ENCODE results near the gene SURF1.

GRCh38 chr9:133402689-133403088 is 46.4 kb upstream of the SURF1 start:
- TF ChIP-seq, protein P1, sequence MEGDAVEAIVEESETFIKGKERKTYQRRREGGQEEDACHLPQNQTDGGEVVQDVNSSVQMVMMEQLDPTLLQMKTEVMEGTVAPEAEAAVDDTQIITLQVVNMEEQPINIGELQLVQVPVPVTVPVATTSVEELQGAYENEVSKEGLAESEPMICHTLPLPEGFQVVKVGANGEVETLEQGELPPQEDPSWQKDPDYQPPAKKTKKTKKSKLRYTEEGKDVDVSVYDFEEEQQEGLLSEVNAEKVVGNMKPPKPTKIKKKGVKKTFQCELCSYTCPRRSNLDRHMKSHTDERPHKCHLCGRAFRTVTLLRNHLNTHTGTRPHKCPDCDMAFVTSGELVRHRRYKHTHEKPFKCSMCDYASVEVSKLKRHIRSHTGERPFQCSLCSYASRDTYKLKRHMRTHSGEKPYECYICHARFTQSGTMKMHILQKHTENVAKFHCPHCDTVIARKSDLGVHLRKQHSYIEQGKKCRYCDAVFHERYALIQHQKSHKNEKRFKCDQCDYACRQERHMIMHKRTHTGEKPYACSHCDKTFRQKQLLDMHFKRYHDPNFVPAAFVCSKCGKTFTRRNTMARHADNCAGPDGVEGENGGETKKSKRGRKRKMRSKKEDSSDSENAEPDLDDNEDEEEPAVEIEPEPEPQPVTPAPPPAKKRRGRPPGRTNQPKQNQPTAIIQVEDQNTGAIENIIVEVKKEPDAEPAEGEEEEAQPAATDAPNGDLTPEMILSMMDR (conservative IDR thresholded peaks at IDR 0.05): no peak
- no peak for TF ChIP-seq EZH2 (IDR thresholded peaks at IDR 0.05; ENCODE audit: low read depth)

All from PC-9 (cell line).